Measurements from ENCODE around the gene KLF5.

- no peak for TF ChIP-seq SUZ12 (IDR thresholded peaks at IDR 0.05; ENCODE audit: extremely low read depth, insufficient read depth, insufficient read length)
- TF ChIP-seq ZNF274 (IDR thresholded peaks at IDR 0.05; ENCODE audit: low read depth, low read length) = no peak
- no peak for TF ChIP-seq YY1 (IDR thresholded peaks at IDR 0.05; ENCODE audit: insufficient read depth, insufficient read length)
Observed at GRCh38 chr13:73070451-73071098, 11.8 kb downstream of the KLF5 start.
